Measurements from ENCODE around the gene DRAP1. TPM values are rescaled to one million over a fixed set of nuclear protein-coding genes. Genes with fewer than 3 reads are reported as not detected.

DRAP1 gene
- 174 and 179 TPM in 2 replicates for total RNA-seq (2014; rRNA removed; shearing (Covaris generic))

GRCh38 chr11:65919141-65919572 is at the start of gene DRAP1:
Gene DRAP1 (plus strand): TSS chr11:65919426. CDS start chr11:65919502, 76 bp downstream.
- DNase-seq (ENCODE audit: low spot score): peak; percentile 99
- in situ Hi-C loops (cut with HindIII; ENCODE audit: low sequenced_read_pairs): no loop called here

GRCh38 chr11:65869643-65870306 is 49.5 kb upstream of the DRAP1 start:
- in situ Hi-C loops (cut with HindIII; ENCODE audit: low sequenced_read_pairs): no loop called here
- DNase-seq (ENCODE audit: low spot score): no peak

- no peak for DNase-seq (ENCODE audit: low spot score)
- in situ Hi-C loops (cut with HindIII; ENCODE audit: low sequenced_read_pairs): no loop called here
Observed at GRCh38 chr11:65870307-65870658, 48.9 kb upstream of the DRAP1 start.

- no peak for DNase-seq (ENCODE audit: low spot score)
- in situ Hi-C loops (cut with HindIII; ENCODE audit: low sequenced_read_pairs): no loop called here
Observed at GRCh38 chr11:65870706-65871681, 48.2 kb upstream of the DRAP1 start.

- in situ Hi-C loops (cut with HindIII; ENCODE audit: low sequenced_read_pairs): no loop called here
- peak; percentile 35 for DNase-seq (ENCODE audit: low spot score)
Observed at GRCh38 chr11:65871811-65872548, 47.2 kb upstream of the DRAP1 start.

GRCh38 chr11:65872586-65873317 is 46.5 kb upstream of the DRAP1 start, which contains the start of gene EFEMP2:
Gene EFEMP2 (minus strand): TSS chr11:65872800. CDS start chr11:65872354, 446 bp downstream.
- in situ Hi-C loops (cut with HindIII; ENCODE audit: low sequenced_read_pairs): no loop called here
- DNase-seq (ENCODE audit: low spot score): no peak

- in situ Hi-C loops (cut with HindIII; ENCODE audit: low sequenced_read_pairs): no loop called here
- peak; percentile 94 for DNase-seq (ENCODE audit: low spot score)
Observed at GRCh38 chr11:65873318-65874156, 45.7 kb upstream of the DRAP1 start.

GRCh38 chr11:65879617-65880016 is 39.6 kb upstream of the DRAP1 start, which contains the start of gene CTSW:
Gene CTSW (plus strand): TSS chr11:65879837. CDS start chr11:65879855, 18 bp downstream.
- no peak for DNase-seq (ENCODE audit: low spot score)
- in situ Hi-C loops (cut with HindIII; ENCODE audit: low sequenced_read_pairs): no loop called here

- in situ Hi-C loops (cut with HindIII; ENCODE audit: low sequenced_read_pairs): no loop called here
Observed at GRCh38 chr11:65880027-65880426, 39.2 kb upstream of the DRAP1 start.

GRCh38 chr11:65880844-65881421 is 38.3 kb upstream of the DRAP1 start:
- DNase-seq (ENCODE audit: low spot score): no peak
- in situ Hi-C loops (cut with HindIII; ENCODE audit: low sequenced_read_pairs): no loop called here

More at GRCh38 chr11:65880027-65880426, 39.2 kb upstream of the DRAP1 start:
- no peak for DNase-seq (ENCODE audit: low spot score)

- in situ Hi-C loops (cut with HindIII; ENCODE audit: low sequenced_read_pairs): no loop called here
- DNase-seq (ENCODE audit: low spot score): no peak
Observed at GRCh38 chr11:65882120-65883057, 36.8 kb upstream of the DRAP1 start.

- DNase-seq (ENCODE audit: low spot score): no peak
- in situ Hi-C loops (cut with HindIII; ENCODE audit: low sequenced_read_pairs): no loop called here
Observed at GRCh38 chr11:65883058-65883761, 36.0 kb upstream of the DRAP1 start.

- no peak for DNase-seq (ENCODE audit: low spot score)
- in situ Hi-C loops (cut with HindIII; ENCODE audit: low sequenced_read_pairs): no loop called here
Observed at GRCh38 chr11:65883786-65884715, 35.2 kb upstream of the DRAP1 start.

GRCh38 chr11:65884716-65885092 is 34.5 kb upstream of the DRAP1 start:
- in situ Hi-C loops (cut with HindIII; ENCODE audit: low sequenced_read_pairs): no loop called here
- DNase-seq (ENCODE audit: low spot score): peak; percentile 81

- in situ Hi-C loops (cut with HindIII; ENCODE audit: low sequenced_read_pairs): no loop called here
- no peak for DNase-seq (ENCODE audit: low spot score)
Observed at GRCh38 chr11:65885231-65885630, 34.0 kb upstream of the DRAP1 start.
